ACHN (cell line): ENCODE results near the gene KCND3.
A peak's percentile ranks its signal among the peaks of the same experiment; 100 is the strongest.

ENCODE experiments used
- DNase-seq: peaks from one replicate; pipeline ENCODE4 v3.0.0-alpha.2; 2015
- in situ Hi-C: cut with HindIII; loops from 2 replicates; pipeline ENCODE4 v1.10.0; 2017; ENCODE audit warnings: low sequenced_read_pairs, low pct_ligation_motif_present, low pct_unique_long_range_greater_than_20kb

The KCND3 gene

DNA sequence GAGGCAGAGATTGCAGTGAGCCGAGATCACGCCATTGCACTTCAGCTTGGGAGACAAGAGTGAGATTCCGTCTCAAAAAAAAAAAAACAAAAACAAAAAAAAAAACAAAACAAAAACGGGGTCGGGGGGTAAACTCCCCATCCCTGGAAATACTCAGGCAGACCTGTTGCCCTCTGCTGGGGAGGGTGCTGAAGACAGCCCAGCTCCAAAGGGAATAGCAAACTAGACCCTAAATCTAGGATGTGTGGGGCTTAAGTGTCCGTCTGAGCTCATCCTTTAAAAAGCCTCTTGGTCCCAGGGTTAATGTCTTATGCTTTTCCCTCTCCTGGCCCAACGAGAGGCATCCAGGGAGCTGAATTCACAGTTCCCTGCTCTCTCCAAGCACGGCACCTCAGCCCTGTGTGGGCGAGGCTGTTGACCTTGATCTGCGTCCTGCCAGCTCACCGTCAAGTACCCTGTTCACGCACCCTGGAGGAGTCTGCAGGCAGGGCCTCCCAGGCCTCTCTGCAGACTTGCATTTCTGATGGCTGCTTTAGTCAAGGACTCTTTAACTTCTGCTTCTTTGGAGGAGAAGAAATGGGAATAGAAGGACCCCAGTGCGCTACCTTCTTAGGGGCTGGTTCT is 22.3 kb downstream of the KCND3 start:
- in situ Hi-C loops: no loop called here
- no peak for DNase-seq

DNA sequence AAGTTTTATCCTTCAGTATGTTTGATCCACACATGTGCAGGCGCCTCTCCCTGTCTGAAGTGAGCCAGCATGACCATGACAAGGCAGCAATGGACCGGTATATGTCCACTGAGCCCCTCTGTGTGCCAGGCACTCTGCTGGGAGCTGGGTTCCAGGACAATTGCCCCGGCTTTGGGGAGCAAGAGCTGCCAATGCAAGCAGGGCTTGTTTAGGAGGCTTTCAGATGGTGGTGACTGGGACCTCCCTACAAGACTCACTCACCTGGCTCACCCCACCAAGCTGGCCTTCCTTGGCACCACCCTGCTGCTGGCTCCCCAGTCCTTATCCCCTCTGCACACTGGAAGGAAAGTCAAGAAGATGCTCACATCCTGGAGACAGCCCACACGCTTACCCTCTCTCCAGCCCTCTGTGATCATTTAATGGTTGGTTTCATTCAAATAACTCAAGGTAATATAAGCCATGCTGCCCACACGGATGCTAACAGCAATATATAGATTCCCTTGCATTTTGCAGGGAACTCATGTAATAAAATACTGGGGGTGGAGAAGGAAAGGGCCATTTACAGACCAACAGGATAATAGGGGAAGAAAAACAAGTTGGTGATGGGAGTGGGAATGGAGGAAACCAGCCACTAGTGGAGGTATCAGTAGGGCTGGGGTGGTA is 23.6 kb downstream of the KCND3 start:
- no peak for DNase-seq
- in situ Hi-C loops: no loop called here

DNA sequence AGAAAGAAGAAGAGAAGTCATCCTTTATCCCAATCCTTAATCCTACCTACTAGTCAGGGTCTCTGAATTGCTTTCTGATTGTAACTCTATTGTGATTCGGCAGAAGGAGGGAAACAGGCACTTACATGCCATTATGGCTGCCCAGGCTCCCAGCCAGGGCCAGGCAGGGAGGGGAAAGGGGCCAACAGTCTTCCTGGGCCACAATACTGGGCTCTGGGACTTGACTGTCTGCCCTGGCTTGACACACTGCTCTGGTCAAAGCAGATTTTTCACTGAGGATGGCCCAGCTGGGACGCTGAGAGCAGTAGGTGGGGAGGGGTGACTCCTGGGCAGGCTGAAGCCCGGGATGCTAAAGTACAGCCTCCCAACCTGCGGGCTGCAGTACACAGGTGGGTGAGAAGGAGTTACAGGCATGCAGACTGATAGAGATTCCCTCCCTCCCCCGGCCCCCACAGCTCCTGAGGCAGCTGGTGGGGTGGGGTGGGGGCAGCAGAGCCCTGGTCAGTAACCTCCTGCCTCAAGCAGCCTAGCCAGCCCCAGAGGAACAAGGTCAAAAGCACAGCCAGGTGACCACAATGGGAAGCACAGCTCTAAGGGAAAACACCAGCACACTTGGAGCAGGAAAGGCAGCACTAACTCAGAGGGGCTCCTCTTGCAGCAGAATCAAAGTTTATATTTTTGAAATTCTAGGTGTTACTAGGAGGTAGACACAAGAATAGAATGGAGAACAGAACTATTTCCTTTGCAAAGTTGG is 25.3 kb downstream of the KCND3 start:
- in situ Hi-C loops: no loop called here
- DNase-seq: no peak

DNA sequence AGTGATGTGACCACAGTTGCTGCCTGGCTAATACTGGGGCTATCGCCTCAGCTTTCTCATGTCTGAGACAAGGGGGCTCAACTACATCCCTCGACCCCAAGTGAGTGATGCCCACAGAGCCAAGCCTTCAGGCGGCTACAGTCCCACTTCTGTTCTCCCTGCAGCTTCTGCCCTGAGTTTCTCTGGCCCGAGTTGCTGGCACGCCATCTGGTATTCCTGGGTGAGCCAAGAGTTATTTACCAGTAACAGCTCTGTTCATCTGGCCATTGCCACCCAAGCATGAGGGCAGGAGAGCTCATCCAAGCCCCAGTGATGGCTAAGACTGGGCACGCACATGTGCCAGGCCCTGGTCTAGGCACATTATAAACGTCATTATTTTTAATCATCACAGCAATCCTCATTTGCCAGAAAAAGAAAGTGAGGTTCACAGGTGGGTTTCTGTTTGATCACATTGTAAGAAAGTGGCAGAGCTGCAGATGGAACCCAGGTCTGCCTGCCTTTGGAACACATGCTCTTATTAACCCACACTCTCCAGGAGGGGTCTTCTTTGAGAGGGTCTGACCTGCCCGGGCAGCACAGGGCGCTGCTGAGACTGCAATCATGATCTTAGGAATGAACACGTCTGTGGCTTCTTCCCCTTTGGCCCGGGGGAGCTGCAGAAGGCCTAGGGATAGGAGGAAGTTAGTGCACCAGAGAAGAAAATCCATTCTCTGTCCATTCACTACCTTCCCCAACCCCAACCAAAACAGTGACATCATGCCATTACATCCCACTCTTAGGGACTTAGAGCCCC is 27.5 kb downstream of the KCND3 start:
- no peak for DNase-seq

DNA sequence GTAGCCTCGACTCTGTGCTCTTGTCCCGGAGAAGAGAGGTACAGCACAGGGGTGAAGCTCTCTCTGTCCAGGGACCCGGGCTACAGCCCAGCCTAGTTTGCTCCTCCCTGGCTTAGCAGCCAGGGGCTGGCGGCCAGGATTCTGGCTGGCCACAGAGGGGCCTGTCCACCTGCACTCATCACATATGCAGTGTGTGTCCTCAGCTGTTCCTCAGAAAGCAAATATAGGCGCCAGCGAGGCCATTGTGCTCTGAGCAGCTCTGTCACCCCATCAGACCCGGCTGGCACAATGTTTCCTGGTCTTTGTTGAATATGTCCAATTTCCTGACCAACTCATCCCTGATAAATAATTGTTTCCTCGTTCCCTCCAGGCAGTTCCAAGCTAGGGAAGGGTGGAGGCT is 28.5 kb downstream of the KCND3 start:
- DNase-seq: no peak
- in situ Hi-C loops: no loop called here

More for the DNA sequence above, 27.5 kb downstream of the KCND3 start:
- in situ Hi-C loops: no loop called here

DNA sequence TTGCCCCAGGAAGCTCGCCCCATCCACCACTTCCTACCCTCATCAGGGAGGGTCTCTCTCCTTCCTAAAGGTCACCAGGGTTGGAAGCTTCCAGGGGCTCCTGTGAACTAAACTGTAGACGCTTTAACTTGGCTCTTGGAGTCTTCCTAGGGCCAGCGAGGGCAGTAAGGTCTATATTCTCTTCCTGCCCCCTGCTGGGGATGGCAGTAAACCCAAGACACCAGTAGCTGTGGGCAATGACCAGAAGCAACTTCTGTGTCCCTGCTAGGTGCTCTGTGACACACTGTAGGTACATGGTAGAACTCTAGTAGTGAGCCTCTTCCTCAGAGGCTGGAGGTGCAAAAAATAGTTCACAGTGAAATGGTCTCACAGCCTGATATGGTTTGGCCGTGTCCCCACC is 30.0 kb downstream of the KCND3 start:
- no peak for DNase-seq
- in situ Hi-C loops: no loop called here

DNA sequence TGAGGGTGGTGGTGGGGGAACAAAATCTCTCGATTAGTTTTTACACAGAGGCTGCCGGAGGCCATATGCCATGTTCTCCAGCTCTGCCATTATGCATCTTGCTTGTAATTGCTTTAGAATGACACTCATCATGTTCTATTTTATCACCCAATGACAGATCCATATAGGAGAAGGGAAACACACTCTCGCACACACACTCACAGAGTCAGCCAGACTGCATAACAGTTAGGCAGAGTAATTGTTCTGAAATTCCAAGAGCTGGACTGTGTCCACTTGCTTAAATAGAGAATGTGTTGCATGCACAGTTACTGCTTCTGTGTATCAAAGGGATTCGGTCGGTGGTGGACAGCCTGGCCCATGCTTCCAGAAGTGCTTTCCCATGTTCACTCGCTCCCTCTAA is 30.6 kb downstream of the KCND3 start:
- no peak for DNase-seq
- in situ Hi-C loops: no loop called here

DNA sequence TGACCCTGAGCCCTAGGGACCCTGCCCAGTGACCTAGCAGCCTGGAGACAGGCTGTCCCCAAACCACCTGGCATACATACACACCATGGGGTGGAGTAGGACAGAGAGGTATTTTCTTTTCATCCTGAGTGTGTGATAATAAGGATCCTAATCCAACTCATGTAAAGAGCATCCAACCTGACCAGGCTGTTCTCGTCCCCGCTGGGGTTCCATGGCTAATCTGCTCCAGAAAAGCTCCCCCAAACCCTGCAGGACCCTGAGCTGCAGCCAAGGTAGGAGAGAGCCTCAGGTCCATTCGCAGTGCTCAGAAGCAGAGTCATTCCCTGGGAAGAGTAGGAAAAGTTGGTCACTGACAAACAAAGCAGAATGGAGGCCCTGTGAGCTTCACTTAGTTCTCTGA is 31.4 kb downstream of the KCND3 start:
- no peak for DNase-seq
- in situ Hi-C loops: no loop called here

DNA sequence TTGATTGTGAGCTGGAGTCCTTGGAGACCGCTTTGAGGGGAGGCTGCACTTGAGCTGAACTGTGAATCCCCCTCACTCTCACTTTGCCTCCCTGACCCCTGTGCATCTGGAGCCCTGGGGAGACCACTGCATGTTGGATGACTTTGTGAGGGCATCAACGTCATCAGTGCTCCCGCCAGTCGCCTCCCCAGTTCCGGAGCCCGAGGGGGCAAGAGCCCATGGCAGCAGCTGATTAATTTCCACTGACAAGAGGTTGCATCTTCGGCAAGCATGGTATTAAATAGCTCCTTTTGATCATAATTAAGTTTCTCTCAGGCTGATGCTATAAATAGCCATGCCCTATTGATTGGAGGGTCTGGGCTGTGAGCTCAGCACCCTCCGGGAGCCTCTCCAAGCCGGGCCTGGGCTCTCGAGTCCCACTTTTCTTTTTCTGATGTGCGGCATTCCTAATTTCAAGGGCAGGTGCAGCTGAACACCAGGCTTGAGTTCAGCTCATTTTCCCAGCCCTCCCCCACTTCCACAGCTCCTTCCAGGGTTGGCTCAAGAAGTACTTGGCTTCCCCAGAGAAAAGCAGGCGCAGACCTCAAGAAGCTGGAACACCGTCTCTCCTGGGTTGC is 33.2 kb downstream of the KCND3 start:
- in situ Hi-C loops: no loop called here

DNA sequence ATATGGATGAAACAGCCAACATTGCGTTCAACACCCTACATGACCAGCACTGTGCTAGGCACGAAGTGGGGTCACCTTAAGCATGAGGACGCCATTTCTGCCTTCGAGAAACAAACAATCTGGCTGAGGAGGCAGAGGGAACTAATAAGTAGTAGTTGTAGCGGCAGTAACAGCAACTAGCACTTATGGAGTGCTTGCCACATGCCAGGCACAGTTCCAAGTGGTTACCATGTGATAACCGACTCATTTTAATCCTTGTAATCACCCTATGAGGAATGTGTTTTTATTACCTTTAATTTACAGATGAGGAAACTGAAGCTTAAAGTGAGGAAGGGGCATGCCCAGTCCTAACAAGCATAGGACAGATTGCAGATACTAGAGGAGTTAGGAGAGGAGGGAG is 33.7 kb downstream of the KCND3 start:
- in situ Hi-C loops: no loop called here
- no peak for DNase-seq

More for the DNA sequence above, 33.2 kb downstream of the KCND3 start:
- no peak for DNase-seq

DNA sequence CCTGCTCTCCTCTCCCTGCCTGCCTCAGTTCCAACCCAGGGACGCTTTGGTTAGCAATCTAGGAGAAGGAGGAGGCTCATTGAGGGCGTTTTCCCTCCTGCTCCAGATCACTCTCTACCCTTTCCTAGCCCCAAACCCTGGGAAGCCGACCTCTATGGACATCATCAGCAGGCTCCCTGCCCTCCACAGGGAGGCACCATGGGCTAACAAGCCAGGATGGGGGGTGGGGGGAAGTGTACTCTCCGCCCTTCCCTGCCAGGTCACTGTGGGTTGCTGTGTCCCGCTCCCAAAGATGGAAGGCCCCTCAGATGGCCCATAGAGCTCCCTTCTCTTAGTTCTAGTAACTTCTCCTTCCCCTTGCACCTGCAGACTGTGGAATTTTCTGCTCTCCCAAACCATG is 35.7 kb downstream of the KCND3 start:
- in situ Hi-C loops: no loop called here
- DNase-seq: no peak

DNA sequence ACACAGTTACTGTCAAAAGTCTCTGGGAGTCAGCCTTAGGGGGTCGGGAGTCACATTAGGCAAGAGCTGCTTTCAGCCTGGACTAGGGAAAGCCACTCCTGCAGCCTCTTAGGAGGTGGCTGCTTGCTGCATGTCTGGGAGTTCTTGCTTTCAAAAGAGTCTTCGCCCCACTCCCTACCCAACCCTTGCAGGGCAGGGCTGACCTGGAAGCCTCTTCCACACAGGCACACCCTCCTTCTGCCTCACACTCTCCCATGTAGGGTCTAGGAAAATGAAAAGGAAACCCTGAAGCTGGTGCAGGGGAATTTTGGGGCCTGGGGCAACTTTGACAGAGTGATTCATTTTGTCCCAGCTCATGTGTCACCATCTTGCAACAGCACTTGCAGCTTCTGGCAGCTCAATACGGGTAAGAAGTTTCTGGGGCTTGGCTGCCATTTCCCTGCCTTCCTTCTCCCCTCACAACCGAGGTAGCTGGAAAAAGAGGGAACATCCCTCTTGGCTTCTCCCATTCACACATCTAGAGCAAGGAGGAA is 37.3 kb downstream of the KCND3 start:
- in situ Hi-C loops: no loop called here
- DNase-seq: no peak

DNA sequence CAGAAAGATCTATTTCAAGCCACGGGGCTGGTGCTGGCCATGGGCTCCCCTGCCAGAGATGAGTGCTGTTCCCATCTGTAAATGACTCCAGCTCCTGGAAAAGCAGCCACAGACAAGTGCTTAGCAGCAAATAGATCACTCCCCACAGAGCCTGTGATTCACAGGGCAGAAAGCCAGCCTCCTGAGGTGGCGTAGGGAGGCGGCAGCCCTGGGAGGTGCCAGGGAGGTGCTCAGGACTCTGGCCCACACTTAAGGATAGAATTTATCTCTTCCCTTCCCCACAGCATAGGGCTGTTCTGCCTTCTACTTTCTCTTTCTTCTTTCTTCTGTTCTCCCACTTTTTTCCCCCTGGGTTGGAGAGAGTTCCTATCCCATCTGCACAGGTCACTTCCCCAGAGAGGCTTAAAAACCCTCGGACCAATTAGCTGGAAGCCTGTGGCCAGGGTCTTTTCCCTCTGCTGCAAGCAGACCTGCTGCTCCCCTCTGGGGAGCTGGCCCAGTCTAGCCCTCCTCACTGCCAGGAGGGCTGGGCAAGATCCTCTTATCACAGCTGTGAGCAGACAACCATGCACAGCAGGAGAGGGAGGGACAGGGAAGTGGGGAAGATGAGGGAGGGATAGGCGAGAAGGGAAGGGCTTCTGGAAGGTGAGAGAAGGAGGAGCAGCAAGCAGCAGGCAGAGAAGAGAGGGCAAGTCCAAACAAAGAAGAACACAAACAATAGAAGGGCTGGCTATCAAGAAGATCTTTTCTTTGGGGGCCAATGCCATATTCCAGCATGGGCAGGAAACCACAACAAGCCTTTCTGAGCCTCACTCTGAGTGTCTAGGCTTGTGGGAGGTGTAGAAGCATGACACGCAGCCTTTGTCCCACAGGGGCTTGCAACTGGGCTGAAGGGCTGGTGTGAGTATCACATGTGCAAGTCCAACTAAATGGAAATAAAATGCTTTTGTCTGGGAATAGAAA is 41.0 kb downstream of the KCND3 start:
- in situ Hi-C loops: no loop called here
- peak; percentile 19 for DNase-seq

DNA sequence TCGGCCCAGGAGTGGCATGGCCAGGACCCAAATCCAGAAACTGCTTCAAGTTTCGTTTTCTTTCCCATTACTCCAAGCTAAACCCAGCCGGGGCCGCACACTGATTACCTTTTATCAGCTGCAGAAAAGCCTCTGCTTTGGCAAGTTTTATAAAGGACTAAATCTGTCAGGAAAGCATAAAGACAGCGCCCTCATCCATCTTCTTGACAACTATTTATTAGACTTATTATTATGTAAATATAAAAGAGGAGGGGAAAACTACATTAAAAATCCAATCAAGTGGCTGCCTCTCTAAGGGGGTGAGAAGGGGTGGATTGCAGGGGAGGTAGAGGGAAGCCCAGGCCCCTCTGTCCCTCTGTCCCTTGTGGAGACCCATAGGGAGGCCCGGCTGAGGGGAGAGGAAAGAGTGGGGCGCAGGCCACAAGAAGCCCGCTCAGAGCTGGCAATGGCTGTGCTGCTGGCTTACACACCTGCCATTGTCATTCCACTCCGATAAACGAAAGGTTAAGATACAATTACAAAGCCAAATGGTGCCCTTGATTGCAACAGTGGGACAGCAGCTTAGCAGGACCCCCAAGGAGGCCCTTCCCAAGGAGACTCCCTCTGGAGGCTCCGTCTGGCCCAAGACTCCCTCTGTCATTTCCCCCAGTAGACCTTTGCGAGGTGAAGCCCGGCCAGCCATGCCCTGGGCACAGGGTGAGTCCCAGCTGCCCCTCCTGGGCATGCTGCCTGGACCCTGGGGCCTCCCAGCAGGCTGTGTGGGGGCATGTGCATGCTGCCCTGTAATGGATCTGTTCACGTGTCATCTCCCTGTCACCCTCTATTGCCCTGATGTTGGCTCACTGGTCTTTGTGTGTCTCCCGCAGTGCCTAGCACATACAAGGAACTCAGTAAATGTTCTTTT is 45.4 kb downstream of the KCND3 start:
- in situ Hi-C loops: no loop called here
- no peak for DNase-seq

DNA sequence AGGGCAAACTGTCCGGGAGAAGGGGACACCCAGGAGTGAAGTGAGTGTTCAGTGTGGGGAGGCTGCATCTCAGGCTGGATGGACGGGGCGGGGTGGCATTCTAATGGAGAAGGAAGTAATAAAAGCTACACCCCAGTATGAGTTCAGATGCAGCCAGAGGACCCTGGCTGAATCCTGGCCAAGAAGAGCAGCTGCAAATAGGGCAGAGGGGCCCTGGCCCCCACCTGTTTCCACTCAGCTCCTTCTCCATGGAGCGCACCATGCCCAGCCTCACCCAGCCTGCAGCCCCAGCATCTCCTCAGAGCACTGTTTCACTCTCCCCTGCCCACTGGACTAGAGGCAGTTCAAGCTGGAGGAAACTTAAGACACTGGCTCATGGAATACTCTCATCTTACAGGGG is 46.4 kb downstream of the KCND3 start:
- no peak for DNase-seq
- in situ Hi-C loops: no loop called here

DNA sequence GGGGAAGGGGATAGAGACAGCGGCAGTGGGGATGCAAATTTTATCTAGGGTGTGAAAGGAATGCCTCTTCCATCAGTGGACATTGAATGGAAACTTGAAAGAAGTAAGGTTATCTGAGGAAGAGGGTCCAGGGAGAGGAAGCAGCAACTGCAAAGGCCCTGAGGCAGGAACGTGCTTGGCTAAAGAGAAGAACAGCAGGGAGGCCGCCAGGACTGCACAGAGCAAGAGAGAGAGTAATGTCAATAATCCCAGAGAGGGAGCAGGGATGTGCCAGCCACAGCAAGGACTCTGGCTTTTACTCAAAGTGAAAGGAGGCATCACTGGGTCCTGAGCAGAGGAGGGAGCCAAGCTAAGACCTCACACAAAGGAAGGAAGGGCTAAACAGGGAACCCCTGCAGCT is 50.9 kb downstream of the KCND3 start:
- in situ Hi-C loops: no loop called here
- no peak for DNase-seq

DNA sequence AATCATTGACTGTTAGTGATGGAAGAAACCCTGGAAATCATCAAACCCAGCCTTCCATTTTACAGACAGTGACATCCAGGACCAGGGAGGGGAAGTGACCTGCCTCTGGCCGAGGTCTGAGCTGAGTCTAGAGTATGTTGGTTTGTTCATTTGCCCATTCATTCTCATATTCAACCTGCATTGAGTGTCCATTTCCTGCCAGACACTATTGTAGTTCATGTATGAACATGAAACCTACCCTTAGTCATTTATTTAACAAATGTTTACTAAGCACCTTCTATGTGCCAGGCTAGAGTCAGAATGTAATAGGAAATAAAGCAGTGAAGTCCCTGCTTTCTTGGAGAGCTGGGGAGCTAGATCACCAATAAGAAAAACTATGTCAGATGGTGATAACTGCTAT is 51.3 kb downstream of the KCND3 start:
- in situ Hi-C loops: no loop called here
- no peak for DNase-seq
